Activated CD8-positive, alpha-beta memory T cell treated with anti-CD3 and anti-CD28 coated beads for 24 hours (primary cell): ENCODE measurements around the gene PRAMEF27.
"Not testable (repeated sequence)": the region's sequence is repeated elsewhere in the genome, so short reads cannot be mapped to it uniquely, and the experiment has no call there.

Experiments
- DNase-seq: peaks from one replicate; pipeline ENCODE4 v3.0.0-alpha.2; 2020

PRAMEF27 gene

GRCh38 chr1:13056475-13056874 lies at the start of gene PRAMEF27:
TSS of gene PRAMEF27 (minus strand) at chr1:13056575. CDS start at chr1:13053659, 2,916 bp downstream.
- not testable (repeated sequence) for DNase-seq

- not testable (repeated sequence) for DNase-seq
These were observed 14.1 kb upstream of the PRAMEF27 start, which contains the start of gene PRAMEF25 for GRCh38 chr1:13070474-13070873. TSS of gene PRAMEF25 (plus strand) at chr1:13070774. CDS start at chr1:13073694, 2,920 bp downstream.

- not testable (repeated sequence) for DNase-seq
These were observed 36.5 kb downstream of the PRAMEF27 start for GRCh38 chr1:13019846-13020245.

DNA sequence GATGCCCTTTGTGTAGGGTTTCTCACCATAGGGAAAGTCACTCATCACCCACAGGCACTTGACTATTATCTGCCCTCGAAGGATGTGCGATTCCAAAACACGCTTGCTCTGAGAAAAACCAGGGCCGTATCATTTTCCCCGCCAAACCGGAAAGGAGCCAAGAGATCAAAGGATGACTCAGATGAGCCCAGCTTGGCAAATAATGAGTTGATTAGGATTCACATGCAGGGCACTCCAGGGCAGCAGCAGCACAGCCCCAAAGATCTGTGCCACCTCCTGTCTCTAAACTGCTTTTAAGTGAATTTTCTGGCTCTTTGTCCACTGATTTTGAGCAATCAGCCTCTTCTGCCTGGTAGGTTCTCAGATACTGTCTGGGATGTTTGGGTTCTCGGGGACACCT lies 44.4 kb downstream of the PRAMEF27 start:
- DNase-seq, result not testable (repeated sequence)

GRCh38 chr1:13009348-13009747 lies 47.0 kb downstream of the PRAMEF27 start:
- DNase-seq, result not testable (repeated sequence)

DNA sequence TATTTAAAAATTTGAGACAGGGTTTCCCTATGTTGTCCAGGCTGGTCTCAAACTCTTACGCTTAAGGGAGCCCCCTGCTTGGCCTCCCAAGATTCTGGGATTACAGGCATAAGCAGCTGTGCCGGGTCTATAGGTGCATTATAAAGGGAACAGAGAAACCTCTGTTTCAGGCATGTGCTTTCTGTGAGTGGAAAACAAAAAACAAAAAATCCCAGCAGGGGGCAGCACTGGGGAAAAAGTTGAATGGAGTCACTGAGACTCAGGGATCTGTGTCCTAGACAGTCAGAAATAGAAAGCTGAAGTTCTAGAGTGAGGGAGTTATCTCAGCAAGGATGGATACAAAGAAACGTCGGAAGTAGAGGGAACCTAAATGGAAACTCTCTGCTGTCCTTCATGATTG lies 50.6 kb downstream of the PRAMEF27 start:
- DNase-seq, result not testable (repeated sequence)
